ENCODE results near the gene PDXK. TPM values are rescaled to one million over a fixed set of nuclear protein-coding genes. Genes with fewer than 3 reads are reported as not detected.

PDXK gene
- polyA plus RNA-seq, 1 donor (not counting 4 experiments of a cell fraction or from before 2014, with no cell fraction given): 144 TPM

- dilution Hi-C loops (cut with MboI; ENCODE audit: extremely low pct_ligation_motif_present, low sequenced_read_pairs): no loop called here
- Histone ChIP-seq H3K27me3 (ENCODE audit: control insufficient read depth, extremely low read depth, insufficient read depth, low read length) (no peaks in the 10 kb centered on the region), H3K27ac (ENCODE audit: control insufficient read depth, insufficient read depth, low read length) (no peak overlapping the region), H2AFZ (ENCODE audit: control insufficient read depth, low read length) (no peak overlapping the region), H3K9ac (ENCODE audit: control insufficient read depth, extremely low read depth, insufficient read depth, low read length) (no peak overlapping the region), H3K4me3 (ENCODE audit: control insufficient read depth in 2 of 3, extremely low read depth in 1 of 3, insufficient read depth in 2 of 3, low read depth in 1 of 3, low read length in 3 of 3) (no peak overlapping the region), H3K4me1 (ENCODE audit: control insufficient read depth, extremely low read depth, insufficient read depth, low read length) (no peaks in the 10 kb centered on the region), H3K36me3 (ENCODE audit: control insufficient read depth in 2 of 2, extremely low read depth in 1 of 2, insufficient read depth in 2 of 2, low read length in 2 of 2) (peaks cover 49 to 62% of the 10 kb centered on the region in 2 experiments), H3K4me2 (ENCODE audit: control insufficient read depth, extremely low read depth, insufficient read depth, low read depth, low read length) (no peak overlapping the region), H3K79me2 (ENCODE audit: control insufficient read depth, insufficient read depth, low read length) (no peaks in the 10 kb centered on the region), H4K20me1 (ENCODE audit: control insufficient read depth, extremely low read depth, insufficient read depth, low read length) (no peaks in the 10 kb centered on the region), H3K9me1 (ENCODE audit: control insufficient read depth, extremely low read depth, insufficient read depth, low read length) (no peaks in the 10 kb centered on the region), H3K9me3 (ENCODE audit: control insufficient read depth, low read depth, low read length) (no peaks in the 10 kb centered on the region)
- TF ChIP-seq CTCF (optimal IDR thresholded peaks at IDR 0.05 in 1 of 3, IDR thresholded peaks at IDR 0.05 in 1 of 3, conservative IDR thresholded peaks at IDR 0.05 in 1 of 3; ENCODE audit: extremely low read depth in 1 of 3, insufficient read depth in 2 of 3, low read length in 3 of 3): no peak
- TF ChIP-seq EZH2 (IDR thresholded peaks at IDR 0.05; ENCODE audit: low read length): no peak
- DNase-seq (ENCODE audit: low read depth, low spot score): no peak
- no peak for FAIRE-seq
Measured at GRCh38 chr21:43800124-43800523, 81.2 kb downstream of the PDXK start.

GRCh38 chr21:43800566-43800965 lies 81.6 kb downstream of the PDXK start:
- TF ChIP-seq EZH2 (IDR thresholded peaks at IDR 0.05; ENCODE audit: low read length) (no peak), CTCF (optimal IDR thresholded peaks at IDR 0.05 in 1 of 3, IDR thresholded peaks at IDR 0.05 in 1 of 3, conservative IDR thresholded peaks at IDR 0.05 in 1 of 3; ENCODE audit: extremely low read depth in 1 of 3, insufficient read depth in 2 of 3, low read length in 3 of 3) (no peak)
- H3K9ac ChIP-seq (ENCODE audit: control insufficient read depth, extremely low read depth, insufficient read depth, low read length): no peak overlapping the region
- H3K4me2 ChIP-seq (ENCODE audit: control insufficient read depth, extremely low read depth, insufficient read depth, low read depth, low read length): no peak overlapping the region
- H3K4me1 ChIP-seq (ENCODE audit: control insufficient read depth, extremely low read depth, insufficient read depth, low read length): no peaks in the 10 kb centered on the region
- no peak overlapping the region for H3K27ac ChIP-seq (ENCODE audit: control insufficient read depth, insufficient read depth, low read length)
- no peaks in the 10 kb centered on the region for H3K27me3 ChIP-seq (ENCODE audit: control insufficient read depth, extremely low read depth, insufficient read depth, low read length)
- peaks cover 49 to 57% of the 10 kb centered on the region in 2 experiments for H3K36me3 ChIP-seq (ENCODE audit: control insufficient read depth in 2 of 2, extremely low read depth in 1 of 2, insufficient read depth in 2 of 2, low read length in 2 of 2)
- H3K9me1 ChIP-seq (ENCODE audit: control insufficient read depth, extremely low read depth, insufficient read depth, low read length): no peaks in the 10 kb centered on the region
- no peak overlapping the region for H2AFZ ChIP-seq (ENCODE audit: control insufficient read depth, low read length)
- H3K79me2 ChIP-seq (ENCODE audit: control insufficient read depth, insufficient read depth, low read length): no peaks in the 10 kb centered on the region
- H3K9me3 ChIP-seq (ENCODE audit: control insufficient read depth, low read depth, low read length): no peaks in the 10 kb centered on the region
- H3K4me3 ChIP-seq (ENCODE audit: control insufficient read depth in 2 of 3, extremely low read depth in 1 of 3, insufficient read depth in 2 of 3, low read depth in 1 of 3, low read length in 3 of 3): no peak overlapping the region
- FAIRE-seq: no peak
- dilution Hi-C loops (cut with MboI; ENCODE audit: extremely low pct_ligation_motif_present, low sequenced_read_pairs): no loop called here
- no peaks in the 10 kb centered on the region for H4K20me1 ChIP-seq (ENCODE audit: control insufficient read depth, extremely low read depth, insufficient read depth, low read length)
- no peak for DNase-seq (ENCODE audit: low read depth, low spot score)
